ENCODE measurements around the gene KIF25.

Gene KIF25

DNA sequence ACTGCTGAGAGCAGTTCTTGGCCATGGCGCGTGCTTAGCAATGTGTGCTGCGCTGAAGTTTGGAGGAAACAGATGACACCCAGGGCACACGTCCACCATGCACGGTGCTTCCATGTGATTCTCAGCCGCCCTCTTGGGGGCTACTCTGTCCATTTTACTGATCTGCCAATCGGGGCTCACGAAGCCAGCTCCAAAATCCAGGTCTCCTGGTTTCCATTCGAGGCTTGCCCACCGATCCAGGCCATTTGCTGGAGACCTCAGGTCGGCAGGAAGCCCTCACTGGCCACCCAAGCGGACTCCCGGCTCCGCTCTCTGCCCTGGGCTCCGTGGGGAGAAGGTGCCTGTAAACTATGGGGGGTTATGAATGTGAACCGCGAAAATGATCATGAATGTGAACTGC is 93.2 kb downstream of the KIF25 start:
- DNase-seq, result no peak

DNA sequence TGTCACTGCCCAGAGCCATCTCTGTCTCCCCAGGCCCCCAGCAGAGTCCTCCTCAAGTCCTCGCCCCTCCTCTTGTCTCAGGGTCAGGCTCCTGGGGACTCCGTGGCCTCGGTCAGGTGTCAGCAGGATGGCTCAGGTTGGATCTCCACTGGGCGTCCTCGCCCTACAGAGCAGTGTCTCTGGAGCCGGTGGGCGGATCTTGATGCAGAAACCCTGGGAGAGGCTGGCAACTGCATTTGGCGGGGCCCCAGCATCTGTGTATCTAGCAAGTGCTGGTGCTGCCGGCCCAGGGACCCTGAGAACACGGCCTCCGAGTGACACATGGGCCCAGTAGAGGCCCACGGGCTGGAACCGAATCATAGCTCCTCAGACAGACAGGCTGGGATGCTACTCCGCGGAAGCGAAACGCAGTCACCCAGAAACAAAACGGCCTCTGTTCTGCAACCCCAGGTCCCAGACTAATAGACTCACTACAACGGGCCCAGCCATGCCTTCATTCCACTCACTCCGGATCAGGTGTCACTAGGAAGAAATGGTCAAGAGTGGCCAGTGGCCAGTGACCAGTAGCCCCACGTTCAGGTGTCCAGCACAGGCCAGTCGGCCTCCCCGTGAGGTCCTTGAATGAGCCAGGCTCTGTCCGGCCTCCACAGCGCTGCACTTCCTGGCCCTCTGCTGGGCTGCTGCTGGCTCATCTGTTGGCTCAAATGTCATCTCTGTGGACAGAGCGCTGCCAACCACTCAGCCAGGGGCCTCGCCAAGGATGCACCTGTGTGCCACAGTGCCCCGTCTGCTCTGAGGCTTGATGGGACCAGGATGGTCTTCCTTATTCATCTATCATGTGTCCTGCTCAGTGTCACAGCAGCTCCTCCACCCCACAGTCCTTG is 94.2 kb downstream of the KIF25 start:
- DNase-seq, result no peak

DNA sequence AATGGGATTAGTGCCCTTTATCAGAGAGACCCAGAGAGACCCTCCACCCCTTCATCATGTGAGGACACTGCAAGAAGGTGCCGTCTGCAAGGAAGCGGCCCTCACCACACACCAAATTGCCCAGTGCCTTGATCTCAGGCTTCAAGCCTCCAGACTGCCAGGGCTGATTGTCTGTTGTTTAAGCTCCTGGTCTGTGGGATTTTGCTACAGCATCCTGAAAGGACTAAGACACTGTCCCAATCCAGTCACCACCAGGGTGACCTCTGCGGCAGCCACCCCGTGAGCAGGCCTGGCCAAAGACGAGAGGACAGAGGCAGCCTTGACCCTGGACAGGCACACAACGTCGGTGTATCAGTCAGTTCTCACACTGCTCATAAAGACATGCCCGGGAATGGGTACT is 95.1 kb downstream of the KIF25 start:
- no peak for DNase-seq

DNA sequence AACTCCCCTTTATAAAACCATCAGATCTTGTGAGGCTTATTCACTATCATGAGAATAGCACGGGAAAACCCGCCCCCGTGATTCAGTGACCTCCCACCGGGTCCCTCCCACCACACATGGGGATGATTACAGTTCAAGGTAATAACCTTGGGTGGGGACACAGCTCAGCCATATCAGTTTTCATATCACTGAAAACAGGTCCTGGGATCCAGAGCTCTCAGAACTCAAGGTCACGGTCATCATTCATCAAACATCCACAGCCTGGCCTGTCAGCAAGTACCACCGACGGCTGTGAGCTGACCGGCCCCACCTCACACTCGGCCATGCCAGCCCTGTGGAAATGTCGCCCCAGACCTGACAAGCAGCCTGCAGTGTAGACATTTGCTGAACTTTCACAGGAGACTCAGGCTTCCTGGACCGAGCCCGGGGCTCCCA is 95.6 kb downstream of the KIF25 start:
- no peak for DNase-seq

DNA sequence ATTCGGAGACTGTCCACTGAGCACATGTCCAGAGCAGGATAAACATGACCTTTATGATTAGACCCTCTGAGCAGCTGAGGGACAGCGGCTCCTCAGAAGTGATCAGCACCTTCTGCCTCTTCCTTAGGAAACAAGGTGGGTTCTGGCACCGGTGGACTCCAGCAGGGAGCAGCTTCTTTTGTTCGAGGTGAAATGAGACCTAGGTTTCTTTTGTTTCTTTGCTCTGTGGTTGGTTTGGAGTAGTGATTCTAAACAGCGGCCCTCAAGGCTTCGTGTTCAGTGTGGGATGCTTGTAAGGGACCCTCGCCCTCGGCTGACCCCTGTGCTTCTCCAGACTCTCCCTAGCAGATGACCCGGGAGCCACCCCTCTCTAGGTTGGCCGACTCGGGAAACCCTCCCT is 96.2 kb downstream of the KIF25 start:
- DNase-seq, result no peak
